KMS-11 (cell line): Measurements from ENCODE around the gene ATP5F1A.

ENCODE experiments used
- H2AFZ ChIP-seq: fragments of 200-600 bp; sonication (generic); 2 replicates; pipeline ENCODE4 v1.6.1; 2016; ENCODE audit warnings: antibody characterized with exemption, mixed run types, low read depth
- H3K27ac ChIP-seq: fragments of 200-600 bp; sonication (generic); 2 replicates; pipeline ENCODE4 v1.6.1; 2016; ENCODE audit warnings: mild to moderate bottlenecking, mixed run types
- H3K27me3 ChIP-seq: fragments of 200-600 bp; sonication (generic); 2 replicates; pipeline ENCODE4 v1.6.1; 2017; ENCODE audit warnings: mild to moderate bottlenecking, low read depth, mixed run types, moderate library complexity; ENCODE audit not compliant: insufficient read depth
- H3K36me3 ChIP-seq: fragments of 200-600 bp; sonication (generic); 2 replicates; pipeline ENCODE4 v1.6.1; 2017; ENCODE audit warnings: mild to moderate bottlenecking, mixed run types; ENCODE audit not compliant: insufficient read depth
- H3K4me1 ChIP-seq: fragments of 200-600 bp; sonication (generic); 2 replicates; pipeline ENCODE4 v1.6.1; 2016; ENCODE audit warnings: mild to moderate bottlenecking, low read depth, mixed run types; ENCODE audit not compliant: poor library complexity, severe bottlenecking
- H3K4me2 ChIP-seq: fragments of 200-600 bp; sonication (generic); 2 replicates; pipeline ENCODE4 v1.7.0; 2016; ENCODE audit warnings: mild to moderate bottlenecking, mixed run types
- H3K4me3 ChIP-seq: fragments of 200-600 bp; sonication (generic); IDR thresholded peaks from 2 replicates; pipeline ENCODE4 v1.6.1; 2017; ENCODE audit warnings: low read depth, low read length, mixed read lengths; ENCODE audit not compliant: insufficient read depth
- H3K79me2 ChIP-seq: fragments of 200-600 bp; sonication (generic); 2 replicates; pipeline ENCODE4 v1.6.1; 2016; ENCODE audit warnings: low read depth, mixed run types; ENCODE audit not compliant: insufficient read depth
- H3K9ac ChIP-seq: fragments of 200-600 bp; sonication (generic); 2 replicates; pipeline ENCODE4 v1.6.1; 2016; ENCODE audit warnings: mild to moderate bottlenecking, mixed run types
- H4K20me1 ChIP-seq: fragments of 200-600 bp; sonication (generic); 2 replicates; pipeline ENCODE4 v1.6.1; 2016; ENCODE audit warnings: mild to moderate bottlenecking, mixed run types; ENCODE audit not compliant: insufficient read depth
- CTCF ChIP-seq: fragments of 200-600 bp; sonication (generic); conservative IDR thresholded peaks from 2 replicates; pipeline ENCODE4 v1.6.1; 2017; ENCODE audit warnings: low read depth, mild to moderate bottlenecking, antibody characterized with exemption, low read length, moderate library complexity, mixed read lengths

ATP5F1A gene

GRCh38 chr18:46070232-46070631 is 27.9 kb downstream of the ATP5F1A start:
- H3K36me3 ChIP-seq: no peaks in the 10 kb centered on the region
- no peak overlapping the region for H3K4me3 ChIP-seq
- H3K79me2 ChIP-seq: no peaks in the 10 kb centered on the region
- H2AFZ ChIP-seq: no peak overlapping the region
- no peak overlapping the region for H3K9ac ChIP-seq
- no peak overlapping the region for H3K27ac ChIP-seq
- TF ChIP-seq CTCF: no peak
- H3K4me2 ChIP-seq: no peak overlapping the region
- H3K27me3 ChIP-seq: no peaks in the 10 kb centered on the region
- H4K20me1 ChIP-seq: no peaks in the 10 kb centered on the region
- no peaks in the 10 kb centered on the region for H3K4me1 ChIP-seq

GRCh38 chr18:46069524-46069923 is 28.6 kb downstream of the ATP5F1A start:
- Histone ChIP-seq H3K36me3 (no peaks in the 10 kb centered on the region), H3K27ac (no peak overlapping the region), H2AFZ (no peak overlapping the region), H4K20me1 (no peaks in the 10 kb centered on the region), H3K9ac (no peak overlapping the region), H3K79me2 (no peaks in the 10 kb centered on the region), H3K27me3 (no peaks in the 10 kb centered on the region), H3K4me1 (no peaks in the 10 kb centered on the region), H3K4me3 (no peak overlapping the region), H3K4me2 (no peak overlapping the region)
- TF ChIP-seq CTCF: no peak

GRCh38 chr18:46068763-46069162 is 29.3 kb downstream of the ATP5F1A start:
- no peak for TF ChIP-seq CTCF
- H3K4me3 ChIP-seq: no peak overlapping the region
- H3K4me1 ChIP-seq: no peaks in the 10 kb centered on the region
- no peak overlapping the region for H3K27ac ChIP-seq
- H3K4me2 ChIP-seq: no peak overlapping the region
- no peak overlapping the region for H3K9ac ChIP-seq
- no peak overlapping the region for H2AFZ ChIP-seq
- no peaks in the 10 kb centered on the region for H3K27me3 ChIP-seq
- H4K20me1 ChIP-seq: no peaks in the 10 kb centered on the region
- no peaks in the 10 kb centered on the region for H3K36me3 ChIP-seq
- H3K79me2 ChIP-seq: no peaks in the 10 kb centered on the region

GRCh38 chr18:46067438-46068007 is 30.6 kb downstream of the ATP5F1A start:
- TF ChIP-seq CTCF: no peak
- Histone ChIP-seq H3K27me3 (no peaks in the 10 kb centered on the region), H3K36me3 (no peaks in the 10 kb centered on the region), H3K9ac (no peak overlapping the region), H4K20me1 (no peaks in the 10 kb centered on the region), H3K27ac (no peak overlapping the region), H3K4me3 (no peak overlapping the region), H3K4me2 (no peak overlapping the region), H3K4me1 (peaks cover 8% of the 10 kb centered on the region), H3K79me2 (no peaks in the 10 kb centered on the region), H2AFZ (no peak overlapping the region)
